AG04450 (cell line): ENCODE results near the gene HLA-B. TPM values are rescaled to one million over a fixed set of nuclear protein-coding genes. Genes with fewer than 3 reads are reported as not detected.
A peak's percentile ranks its signal among the peaks of the same experiment; 100 is the strongest.
"Not testable (repeated sequence)": the region's sequence is repeated elsewhere in the genome, so short reads cannot be mapped to it uniquely, and the experiment has no call there.

Experiments
- CTCF ChIA-PET: fragments of 300-600, 350-600 bp; formaldehyde crosslinking; extraction: SDS; loops from one replicate; lab custom pipeline; 2022; ENCODE audit warnings: antibody characterized with exemption, inconsistent platforms; lab: Charles Lee
- POLR2A ChIA-PET: fragments of 350-600 bp; formaldehyde crosslinking; extraction: SDS; loops from one replicate; lab custom pipeline; 2021; ENCODE audit warnings: antibody characterized with exemption, inconsistent platforms; lab: Yijun Ruan, JAX
- DNase-seq: peaks from one replicate; pipeline ENCODE4 v3.0.0-alpha.2; 2011; ENCODE audit warnings: low read depth, low spot score
- H3K27ac ChIP-seq: one replicate; pipeline ENCODE4 v1.5.1; 2012; ENCODE audit warnings: low read depth, low read length, control low read depth
- H3K27me3 ChIP-seq: one replicate; pipeline ENCODE4 v1.6.0; 2012; ENCODE audit warnings: low read length; ENCODE audit not compliant: control insufficient read depth, insufficient read depth
- H3K4me3 ChIP-seq: 2 replicates; pipeline ENCODE4 v1.5.1; 2011; ENCODE audit warnings: mild to moderate bottlenecking, low read depth, low read length, control low read depth
- H3K9me3 ChIP-seq: 2 replicates; pipeline ENCODE4 v1.5.1; 2012; ENCODE audit warnings: low read length; ENCODE audit not compliant: control insufficient read depth, insufficient read depth
- CTCF ChIP-seq: IDR thresholded peaks from 2 replicates; pipeline ENCODE4 v1.5.1; 2011; ENCODE audit warnings: low read depth, low read length, control low read depth, inconsistent platforms
- polyA plus RNA-seq: library from polyadenylated mRNA; depleted of rRNA; stranded (reverse); fragments of >200 nt; gene quantifications from 2 replicates; pipeline ENCODE4 v1.2.3, GENCODE V29; 2011

HLA-B gene
- polyA plus RNA-seq, 1 experiment: 418 TPM

GRCh38 chr6:31374118-31374517 lies 17.1 kb upstream of the HLA-B start:
- peak; percentile 32 for TF ChIP-seq CTCF
- H3K4me3 ChIP-seq, H3K27ac ChIP-seq, POLR2A ChIA-PET, H3K9me3 ChIP-seq, CTCF ChIA-PET, DNase-seq: not testable (repeated sequence)
- peaks cover 21% of the 10 kb centered on the region for H3K27me3 ChIP-seq

GRCh38 chr6:31368461-31368860 lies 11.5 kb upstream of the HLA-B start:
- H3K27ac ChIP-seq: no peak overlapping the region
- no peaks in the 10 kb centered on the region for H3K9me3 ChIP-seq
- POLR2A ChIA-PET: no interaction called here
- CTCF ChIA-PET: interaction anchor here (1.1 to 4.6 kb wide), 2 partner anchors 171 to 177 kb away, joined by 3 to 75 read pairs; no protein-coding TSS in a partner anchor
- H3K27me3 ChIP-seq: peaks cover 29% of the 10 kb centered on the region
- no peak for TF ChIP-seq CTCF
- no peak for DNase-seq
- H3K4me3 ChIP-seq: no peak overlapping the region

GRCh38 chr6:31366693-31367470 lies 9.9 kb upstream of the HLA-B start:
- Histone ChIP-seq H3K4me3 (peak overlapping the region; percentile 42), H3K27ac (no peak overlapping the region), H3K27me3 (peaks cover 29% of the 10 kb centered on the region), H3K9me3 (no peaks in the 10 kb centered on the region)
- DNase-seq: peak; percentile 74
- TF ChIP-seq CTCF: peak; percentile 96
- POLR2A ChIA-PET: no interaction called here
- CTCF ChIA-PET: interaction anchor here (0.5 to 4.6 kb wide), 45 partner anchors 9 to 1899 kb away, joined by 3 to 75 read pairs (median 4); partner anchors contain the start of genes CCHCR1, HLA-B, PSORS1C2 and TCF19

- CTCF ChIA-PET: interaction anchor here (0.7 to 4.6 kb wide), 16 partner anchors 11 to 241 kb away, joined by 3 to 75 read pairs (median 4); partner anchors contain the start of genes CCHCR1, PSORS1C2 and TCF19
Measured at GRCh38 chr6:31365864-31366263, 8.9 kb upstream of the HLA-B start.

More at GRCh38 chr6:31365864-31366263, 8.9 kb upstream of the HLA-B start:
- no peaks in the 10 kb centered on the region for H3K9me3 ChIP-seq
- TF ChIP-seq CTCF: no peak
- no peak for DNase-seq
- H3K27me3 ChIP-seq: peaks cover 29% of the 10 kb centered on the region
- no peak overlapping the region for H3K27ac ChIP-seq
- H3K4me3 ChIP-seq: no peak overlapping the region
- POLR2A ChIA-PET: interaction anchor here (0.7 kb wide), 1 partner anchor 161 kb away, joined by 3 read pairs; no protein-coding TSS in a partner anchor
